ENCODE results near the gene UAP1L1.

Gene UAP1L1

DNA sequence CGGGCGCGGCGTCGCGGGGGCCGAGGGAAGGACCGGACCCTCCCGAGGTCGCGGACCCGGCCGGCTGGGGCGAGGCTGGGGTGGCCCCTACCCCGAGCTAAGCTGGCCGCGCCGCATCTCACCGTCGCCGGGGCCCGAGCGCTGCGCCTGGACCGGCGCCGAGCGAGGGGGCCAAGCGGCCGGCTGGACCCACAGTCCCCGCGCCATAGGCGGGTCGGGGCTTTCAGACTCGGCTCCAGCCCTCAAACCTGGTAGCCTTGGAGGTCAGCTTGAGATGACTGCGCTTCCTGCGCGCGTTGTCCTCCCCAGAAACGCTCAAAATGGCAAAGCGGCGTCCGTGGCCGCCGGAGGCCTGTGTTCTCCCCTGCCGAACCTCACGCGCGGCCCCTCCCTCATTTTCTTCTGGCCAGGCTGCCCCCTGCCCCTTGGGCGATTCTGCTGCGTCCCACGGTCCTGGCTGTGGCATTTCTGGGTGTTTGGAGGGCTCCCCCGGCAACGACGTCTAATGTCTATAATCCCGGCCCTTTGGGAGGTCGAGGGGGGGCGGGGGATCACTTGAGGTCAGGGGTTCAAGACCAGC lies 52.9 kb downstream of the UAP1L1 start:
- Histone ChIP-seq H3K36me3 (replicated peaks; ENCODE audit: insufficient read depth, low read length) (no peaks in the 10 kb centered on the region), H4K20me1 (ENCODE audit: insufficient read depth, low read length) (no peaks in the 10 kb centered on the region), H3K9me2 (replicated peaks; ENCODE audit: insufficient read depth, low read length) (no peaks in the 10 kb centered on the region), H3K4me1 (ENCODE audit: low read length) (0 out of 2 replicates have a peak, but pooled peaks cover 8% of the 10 kb centered on the region), H3K27ac (ENCODE audit: low read length) (no peak overlapping the region), H3K4me3 (ENCODE audit: low read length) (peak overlapping the region; percentile 75), H3F3A (ENCODE audit: insufficient read depth, low read length) (peaks cover 9% of the 10 kb centered on the region; the same call in 1 of the 2 replicates), H3K79me2 (ENCODE audit: low read length) (no peaks in the 10 kb centered on the region), H2AFZ (ENCODE audit: low read length) (peak overlapping the region; percentile 80; the same call in 1 of the 2 replicates), H3K9ac (ENCODE audit: low read length) (no peak overlapping the region), H3K9me3 (replicated peaks; ENCODE audit: insufficient read depth, low read length) (no peaks in the 10 kb centered on the region), H3K27me3 (replicated peaks; ENCODE audit: insufficient read depth, low read length) (peaks cover 54% of the 10 kb centered on the region), H3K4me2 (ENCODE audit: low read depth, low read length) (peak overlapping the region; percentile 83; the same call in 1 of the 2 replicates)
- DNase-seq: no peak
- TF ChIP-seq CTCF (IDR thresholded peaks at IDR 0.05; ENCODE audit: low read length) (no peak), EZH2phosphoT487 (IDR thresholded peaks at IDR 0.05; ENCODE audit: low read length) (no peak), EZH2 (optimal IDR thresholded peaks at IDR 0.05; ENCODE audit: low read depth, low read length) (no peak)
